Activated naive CD8-positive, alpha-beta T cell treated with anti-CD3 and anti-CD28 coated beads for 36 hours (primary cell): Measurements from ENCODE around the gene ZCRB1. TPM values are rescaled to one million over a fixed set of nuclear protein-coding genes. Genes with fewer than 3 reads are reported as not detected.
A peak's percentile ranks its signal among the peaks of the same experiment; 100 is the strongest.

ENCODE experiments used
- DNase-seq: peaks from one replicate; pipeline ENCODE4 v3.0.0; 2021
- H3K27ac Mint-ChIP-seq: one replicate; pipeline ENCODE4 v1.8.0; 2022; ENCODE audit warnings: mild to moderate bottlenecking, moderate library complexity, mixed read lengths
- H3K27me3 Mint-ChIP-seq: one replicate; pipeline ENCODE4 v1.8.0; 2022; ENCODE audit warnings: mild to moderate bottlenecking, mixed read lengths
- H3K36me3 Mint-ChIP-seq: one replicate; pipeline ENCODE4 v1.8.0; 2021; ENCODE audit warnings: mild to moderate bottlenecking, mixed read lengths
- H3K4me1 Mint-ChIP-seq: one replicate; pipeline ENCODE4 v1.8.0; 2021; ENCODE audit warnings: mixed read lengths
- H3K4me3 Mint-ChIP-seq: one replicate; pipeline ENCODE4 v1.8.0; 2022; ENCODE audit warnings: mild to moderate bottlenecking, moderate library complexity, mixed read lengths
- H3K9me3 Mint-ChIP-seq: one replicate; pipeline ENCODE4 v1.8.0; 2022; ENCODE audit warnings: mixed read lengths
- total RNA-seq, 2 experiments: library from RNA; stranded (reverse); gene quantifications; one replicate each; pipeline ENCODE4 v1.2.3, GENCODE V29; 2021

The ZCRB1 gene
- total RNA-seq, 2 experiments from 2014 or later: 74.2 to 78.3 TPM

GRCh38 chr12:42299392-42300308 lies 26.2 kb downstream of the ZCRB1 start:
- Mint-ChIP-seq H3K4me3 (peak overlapping the region; percentile 13), H3K4me1 (peaks cover 18% of the 10 kb centered on the region), H3K27me3 (no peaks in the 10 kb centered on the region), H3K27ac (peak overlapping the region; percentile 85), H3K9me3 (no peaks in the 10 kb centered on the region), H3K36me3 (no peaks in the 10 kb centered on the region)
- DNase-seq: peak; percentile 70

DNA sequence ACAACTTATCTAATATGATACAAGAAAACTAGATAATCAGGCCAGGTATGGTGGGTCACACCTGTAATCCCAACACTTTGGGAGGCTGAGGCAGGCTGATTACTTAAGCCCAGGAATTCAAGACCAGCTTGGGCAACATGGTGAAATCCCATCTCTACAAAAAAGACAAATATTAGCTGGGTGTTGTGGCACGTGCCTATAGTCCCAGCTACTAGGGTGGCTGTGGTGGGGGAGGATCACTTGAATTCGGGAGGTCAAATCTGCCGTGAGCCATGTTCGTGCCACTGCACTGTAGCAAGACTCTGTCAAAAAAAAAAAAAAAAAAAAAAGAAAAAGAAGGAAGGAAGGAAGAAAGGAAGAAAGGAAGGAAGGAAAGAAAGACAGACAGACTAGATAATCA lies 27.0 kb downstream of the ZCRB1 start:
- no peak overlapping the region for H3K27ac Mint-ChIP-seq
- H3K4me3 Mint-ChIP-seq: no peak overlapping the region

DNA sequence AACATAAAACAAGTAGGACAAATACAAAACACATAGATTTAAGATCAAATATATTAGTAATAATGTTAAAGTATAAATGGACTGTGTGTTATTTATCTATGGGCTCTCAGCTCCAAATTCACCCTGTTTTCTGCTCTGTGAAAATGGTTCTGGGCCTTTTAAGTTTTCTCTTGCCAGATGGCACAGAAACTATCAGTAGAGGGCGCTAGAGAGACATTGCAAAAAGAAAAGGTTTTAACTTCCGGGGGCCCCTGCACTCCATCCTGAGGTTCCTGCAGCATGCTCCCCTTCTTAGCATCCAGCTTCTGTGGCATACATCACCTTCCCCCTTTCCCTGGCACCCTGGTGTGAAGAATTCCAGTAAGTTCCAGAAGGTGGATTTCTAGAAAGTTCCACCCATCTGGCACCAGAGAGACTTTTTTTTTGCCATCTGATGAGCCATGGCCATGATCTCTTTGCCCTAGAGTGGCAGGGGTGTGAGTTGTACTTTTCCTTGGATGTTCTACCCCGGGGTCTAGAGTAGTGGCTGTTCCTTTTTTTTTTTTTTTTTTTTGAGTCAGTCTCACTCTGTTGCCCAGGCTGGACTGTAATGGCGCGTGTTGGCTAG lies 29.3 kb downstream of the ZCRB1 start:
- Mint-ChIP-seq H3K4me1 (peaks cover 18% of the 10 kb centered on the region), H3K36me3 (no peaks in the 10 kb centered on the region), H3K4me3 (no peak overlapping the region), H3K27ac (no peak overlapping the region), H3K27me3 (no peaks in the 10 kb centered on the region), H3K9me3 (no peaks in the 10 kb centered on the region)
- no peak for DNase-seq

More for the DNA sequence above, 27.0 kb downstream of the ZCRB1 start:
- Mint-ChIP-seq H3K4me1 (peaks cover 18% of the 10 kb centered on the region), H3K27me3 (no peaks in the 10 kb centered on the region), H3K9me3 (no peaks in the 10 kb centered on the region), H3K36me3 (no peaks in the 10 kb centered on the region)
- DNase-seq: no peak

- no peaks in the 10 kb centered on the region for H3K36me3 Mint-ChIP-seq
- H3K27ac Mint-ChIP-seq: no peak overlapping the region
- DNase-seq: no peak
- no peaks in the 10 kb centered on the region for H3K4me1 Mint-ChIP-seq
- H3K9me3 Mint-ChIP-seq: no peaks in the 10 kb centered on the region
- H3K4me3 Mint-ChIP-seq: no peak overlapping the region
- H3K27me3 Mint-ChIP-seq: peaks cover 3% of the 10 kb centered on the region
Observed at GRCh38 chr12:42291680-42292079, 34.2 kb downstream of the ZCRB1 start.

GRCh38 chr12:42288544-42288943 lies 37.4 kb downstream of the ZCRB1 start:
- no peak overlapping the region for H3K27ac Mint-ChIP-seq

GRCh38 chr12:42286741-42287140 lies 39.2 kb downstream of the ZCRB1 start:
- Mint-ChIP-seq H3K4me1 (peaks cover 4% of the 10 kb centered on the region), H3K27ac (no peak overlapping the region), H3K4me3 (no peak overlapping the region), H3K27me3 (peaks cover 3% of the 10 kb centered on the region), H3K36me3 (no peaks in the 10 kb centered on the region), H3K9me3 (no peaks in the 10 kb centered on the region)
- DNase-seq: no peak

More at GRCh38 chr12:42288544-42288943, 37.4 kb downstream of the ZCRB1 start:
- Mint-ChIP-seq H3K4me1 (peaks cover 4% of the 10 kb centered on the region), H3K27me3 (peaks cover 3% of the 10 kb centered on the region), H3K36me3 (no peaks in the 10 kb centered on the region), H3K4me3 (no peak overlapping the region), H3K9me3 (no peaks in the 10 kb centered on the region)
- DNase-seq: no peak

GRCh38 chr12:42285431-42285830 lies 40.5 kb downstream of the ZCRB1 start:
- Mint-ChIP-seq H3K4me3 (no peak overlapping the region), H3K27ac (no peak overlapping the region), H3K4me1 (peaks cover 4% of the 10 kb centered on the region)

GRCh38 chr12:42284876-42285275 lies 41.0 kb downstream of the ZCRB1 start:
- H3K4me1 Mint-ChIP-seq: peaks cover 4% of the 10 kb centered on the region
- no peak overlapping the region for H3K27ac Mint-ChIP-seq
- no peaks in the 10 kb centered on the region for H3K9me3 Mint-ChIP-seq
- H3K27me3 Mint-ChIP-seq: peaks cover 3% of the 10 kb centered on the region
- H3K4me3 Mint-ChIP-seq: no peak overlapping the region
- no peak for DNase-seq
- H3K36me3 Mint-ChIP-seq: no peaks in the 10 kb centered on the region

More at GRCh38 chr12:42285431-42285830, 40.5 kb downstream of the ZCRB1 start:
- DNase-seq: no peak
- Mint-ChIP-seq H3K27me3 (peaks cover 3% of the 10 kb centered on the region), H3K36me3 (no peaks in the 10 kb centered on the region), H3K9me3 (no peaks in the 10 kb centered on the region)

DNA sequence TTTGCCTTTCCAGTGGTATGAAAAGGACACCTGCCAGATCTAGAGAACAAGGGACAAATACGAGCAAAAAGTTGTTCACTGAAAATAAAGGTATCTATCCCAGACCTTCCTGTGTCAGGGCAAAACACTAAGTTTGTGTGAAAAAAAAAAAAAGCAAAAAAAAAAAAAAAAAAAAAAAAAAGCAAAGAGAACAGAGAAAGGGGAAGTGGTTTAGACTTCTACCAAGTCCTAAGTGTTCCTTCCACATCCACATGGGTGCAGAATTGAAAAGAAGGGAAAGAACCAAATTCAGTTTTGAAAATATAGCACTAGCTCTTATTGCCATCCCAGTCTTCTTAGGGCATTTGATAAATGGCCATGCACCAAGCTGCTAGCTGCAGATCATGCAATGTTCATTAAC lies 41.7 kb downstream of the ZCRB1 start:
- DNase-seq: no peak
- Mint-ChIP-seq H3K9me3 (no peaks in the 10 kb centered on the region), H3K4me3 (no peak overlapping the region), H3K4me1 (peaks cover 4% of the 10 kb centered on the region), H3K27ac (no peak overlapping the region), H3K36me3 (no peaks in the 10 kb centered on the region), H3K27me3 (no peaks in the 10 kb centered on the region)

GRCh38 chr12:42283739-42284138 lies 42.2 kb downstream of the ZCRB1 start:
- H3K27me3 Mint-ChIP-seq: no peaks in the 10 kb centered on the region
- no peak overlapping the region for H3K4me3 Mint-ChIP-seq
- peaks cover under 1% of the 10 kb centered on the region for H3K36me3 Mint-ChIP-seq
- no peaks in the 10 kb centered on the region for H3K9me3 Mint-ChIP-seq
- no peak overlapping the region for H3K27ac Mint-ChIP-seq
- H3K4me1 Mint-ChIP-seq: peaks cover 4% of the 10 kb centered on the region
- no peak for DNase-seq

DNA sequence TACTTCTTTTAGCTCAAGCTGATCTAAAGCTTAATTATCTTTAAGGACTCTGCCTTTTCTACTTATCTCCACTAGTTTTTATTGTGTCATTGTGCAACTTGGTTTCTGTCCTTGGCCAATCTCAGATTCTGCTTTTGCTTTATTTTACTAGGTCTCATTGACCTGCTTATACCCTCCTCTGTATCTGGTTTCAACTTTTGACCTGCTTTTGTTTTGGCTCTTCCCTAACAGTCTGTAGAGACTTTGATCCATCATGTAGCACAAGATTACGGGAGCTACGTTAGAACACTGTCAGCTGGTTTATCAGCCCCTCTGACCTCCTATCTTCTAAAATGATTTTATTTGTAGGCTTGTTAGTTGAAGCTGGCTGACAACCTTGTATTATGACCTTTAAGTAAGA lies 43.6 kb downstream of the ZCRB1 start:
- no peaks in the 10 kb centered on the region for H3K27me3 Mint-ChIP-seq
- DNase-seq: no peak
- no peak overlapping the region for H3K4me3 Mint-ChIP-seq
- peaks cover 4% of the 10 kb centered on the region for H3K4me1 Mint-ChIP-seq
- peaks cover 2% of the 10 kb centered on the region for H3K36me3 Mint-ChIP-seq
- no peaks in the 10 kb centered on the region for H3K9me3 Mint-ChIP-seq
- H3K27ac Mint-ChIP-seq: no peak overlapping the region

GRCh38 chr12:42281844-42282243 lies 44.0 kb downstream of the ZCRB1 start:
- peaks cover 2% of the 10 kb centered on the region for H3K36me3 Mint-ChIP-seq
- H3K27me3 Mint-ChIP-seq: no peaks in the 10 kb centered on the region
- H3K9me3 Mint-ChIP-seq: no peaks in the 10 kb centered on the region
- no peak overlapping the region for H3K27ac Mint-ChIP-seq
- H3K4me1 Mint-ChIP-seq: peaks cover 4% of the 10 kb centered on the region
- no peak overlapping the region for H3K4me3 Mint-ChIP-seq
- DNase-seq: no peak

DNA sequence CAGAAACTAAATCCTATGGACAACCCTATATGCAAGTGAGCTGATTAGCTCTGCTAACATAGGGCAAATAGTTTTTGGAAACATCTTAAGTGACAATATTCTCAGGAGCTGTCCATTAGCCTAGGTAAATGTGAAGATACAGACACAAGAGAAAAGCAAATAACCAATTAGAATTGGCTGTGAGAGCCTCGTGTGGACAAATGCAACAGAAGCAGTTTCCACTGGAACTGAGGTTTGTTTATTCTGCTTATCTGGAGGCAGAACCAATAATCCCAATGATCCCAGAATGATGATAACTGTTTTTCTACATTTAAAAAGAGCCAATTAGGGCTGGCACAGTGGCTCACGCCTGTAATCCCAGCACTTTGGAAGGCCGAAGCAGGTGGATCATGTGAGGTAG lies 44.6 kb downstream of the ZCRB1 start:
- H3K27me3 Mint-ChIP-seq: no peaks in the 10 kb centered on the region
- H3K9me3 Mint-ChIP-seq: no peaks in the 10 kb centered on the region
- peaks cover 2% of the 10 kb centered on the region for H3K36me3 Mint-ChIP-seq
- no peak overlapping the region for H3K27ac Mint-ChIP-seq
- H3K4me1 Mint-ChIP-seq: peaks cover 4% of the 10 kb centered on the region
- no peak for DNase-seq
- H3K4me3 Mint-ChIP-seq: no peak overlapping the region

- no peak overlapping the region for H3K27ac Mint-ChIP-seq
- H3K9me3 Mint-ChIP-seq: no peaks in the 10 kb centered on the region
- peaks cover 2% of the 10 kb centered on the region for H3K36me3 Mint-ChIP-seq
- no peaks in the 10 kb centered on the region for H3K4me1 Mint-ChIP-seq
- H3K27me3 Mint-ChIP-seq: no peaks in the 10 kb centered on the region
- no peak overlapping the region for H3K4me3 Mint-ChIP-seq
- DNase-seq: no peak
Observed at GRCh38 chr12:42278128-42278510, 47.8 kb downstream of the ZCRB1 start.

- no peaks in the 10 kb centered on the region for H3K27me3 Mint-ChIP-seq
- H3K36me3 Mint-ChIP-seq: peaks cover 2% of the 10 kb centered on the region
- no peak overlapping the region for H3K4me3 Mint-ChIP-seq
- no peak overlapping the region for H3K27ac Mint-ChIP-seq
- no peaks in the 10 kb centered on the region for H3K9me3 Mint-ChIP-seq
- no peaks in the 10 kb centered on the region for H3K4me1 Mint-ChIP-seq
- no peak for DNase-seq
Observed at GRCh38 chr12:42277396-42278127, 48.3 kb downstream of the ZCRB1 start.
